SKM-1 (cell line): Measurements from ENCODE around the gene TRIM54.
"Not testable (repeated sequence)": the region's sequence is repeated elsewhere in the genome, so short reads cannot be mapped to it uniquely, and the experiment has no call there.

ENCODE experiments used
- DNase-seq: peaks from one replicate; lab custom pipeline; 2025; ENCODE audit not compliant: unreplicated experiment; lab: John Stamatoyannopoulos, UW

Gene TRIM54

DNA sequence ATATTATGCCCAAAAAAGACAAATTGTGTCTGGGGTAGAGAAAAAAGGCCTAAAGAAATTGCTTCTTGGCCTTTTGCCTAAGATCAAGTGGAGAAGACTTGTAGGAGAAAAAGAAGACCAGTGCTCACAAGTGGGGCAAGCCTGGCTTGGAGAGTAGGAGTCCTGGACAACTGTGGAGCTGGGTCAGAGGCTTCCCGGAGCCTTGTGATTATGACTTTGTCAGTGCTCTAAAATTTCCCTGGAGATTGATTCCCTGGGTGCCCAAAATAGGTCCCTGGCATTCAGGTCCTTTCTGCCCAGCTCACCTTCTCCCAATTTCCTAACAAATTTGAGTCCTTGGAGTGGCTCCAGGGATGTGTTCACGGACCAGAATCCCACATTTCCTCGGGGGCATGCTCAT lies 787 bp upstream of the TRIM54 start:
- no peak for DNase-seq

DNA sequence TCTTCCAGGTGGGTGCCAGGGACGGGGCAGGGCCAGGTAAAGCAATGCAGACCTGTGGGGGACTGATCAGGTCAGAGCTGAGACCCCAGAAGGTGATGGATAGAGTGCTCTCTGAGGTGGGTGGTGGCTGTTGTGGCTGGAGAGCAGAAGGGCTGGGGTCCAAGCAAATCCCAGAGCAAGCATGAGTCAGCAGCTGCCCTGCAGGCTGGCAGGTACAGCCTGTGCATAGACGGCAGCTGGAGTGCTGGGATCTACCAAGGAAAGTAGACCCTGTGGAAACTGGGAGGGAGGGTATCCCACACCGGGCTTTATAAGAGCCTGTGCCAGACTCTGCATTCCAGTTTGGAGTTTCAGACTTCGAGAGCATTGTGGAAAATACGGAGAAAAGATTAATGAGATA lies 663 bp downstream of the TRIM54 start:
- no peak for DNase-seq

GRCh38 chr2:27284996-27285395 lies 2.8 kb downstream of the TRIM54 start:
- DNase-seq: no peak

DNA sequence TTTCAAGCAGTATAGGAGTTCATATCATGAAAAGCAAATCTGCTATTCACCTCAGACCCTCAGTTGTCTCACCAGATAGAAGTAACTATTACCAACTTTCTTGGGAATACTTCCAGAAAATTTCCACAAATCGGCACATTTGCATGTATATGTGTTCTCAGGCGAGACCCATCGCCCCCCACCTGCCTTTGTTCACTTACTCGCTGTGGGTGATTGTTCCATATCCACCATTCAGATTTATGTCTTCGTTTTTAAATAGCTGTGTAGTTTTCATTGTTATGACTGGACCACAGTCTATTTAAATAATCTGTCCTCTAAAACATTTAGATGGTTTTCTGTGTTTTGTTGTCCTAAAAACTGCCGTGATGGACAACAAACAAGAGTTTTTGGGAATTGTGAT lies 3.3 kb downstream of the TRIM54 start:
- no peak for DNase-seq

DNA sequence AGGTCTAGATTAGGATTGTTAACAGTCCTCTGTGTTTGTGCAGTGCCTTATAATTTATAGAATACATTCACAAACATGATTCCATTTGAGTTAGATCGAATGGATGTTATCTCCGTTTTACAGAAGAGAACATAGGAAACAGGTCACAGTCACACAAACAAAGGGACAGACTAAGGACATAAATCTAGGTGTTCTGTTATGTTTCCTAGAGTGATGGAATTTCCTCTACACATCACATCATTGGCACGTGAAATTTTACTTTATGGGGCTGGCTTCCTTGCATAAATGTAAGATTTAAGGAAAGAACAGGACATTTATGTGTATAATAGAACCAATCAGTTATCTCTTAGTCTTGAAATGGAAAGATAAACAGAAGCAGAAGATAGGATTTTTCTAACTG lies 6.4 kb downstream of the TRIM54 start:
- DNase-seq: no peak

DNA sequence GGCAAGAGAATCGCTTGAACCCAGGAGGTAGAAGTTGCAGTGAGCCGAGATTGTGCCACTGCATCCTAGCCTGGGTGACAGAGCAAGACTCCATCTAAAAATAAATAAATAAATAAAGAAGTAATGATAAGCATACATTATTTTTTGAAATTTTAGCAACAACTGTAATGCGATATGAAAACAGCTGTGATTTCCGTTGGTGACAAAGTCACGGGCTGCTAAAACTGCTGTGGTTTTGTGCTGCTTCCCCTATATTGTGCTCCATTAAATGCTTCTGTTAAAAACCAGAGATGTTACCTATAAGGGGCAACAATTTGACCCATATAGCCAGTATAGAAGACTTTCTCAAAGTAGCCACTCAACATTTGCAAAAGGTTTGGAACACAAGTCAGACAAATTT lies 8.3 kb downstream of the TRIM54 start:
- DNase-seq: no peak

- no peak for DNase-seq
These were observed 9.6 kb downstream of the TRIM54 start for GRCh38 chr2:27291865-27292264.

- no peak for DNase-seq
These were observed 12.7 kb downstream of the TRIM54 start for GRCh38 chr2:27294928-27295327.

DNA sequence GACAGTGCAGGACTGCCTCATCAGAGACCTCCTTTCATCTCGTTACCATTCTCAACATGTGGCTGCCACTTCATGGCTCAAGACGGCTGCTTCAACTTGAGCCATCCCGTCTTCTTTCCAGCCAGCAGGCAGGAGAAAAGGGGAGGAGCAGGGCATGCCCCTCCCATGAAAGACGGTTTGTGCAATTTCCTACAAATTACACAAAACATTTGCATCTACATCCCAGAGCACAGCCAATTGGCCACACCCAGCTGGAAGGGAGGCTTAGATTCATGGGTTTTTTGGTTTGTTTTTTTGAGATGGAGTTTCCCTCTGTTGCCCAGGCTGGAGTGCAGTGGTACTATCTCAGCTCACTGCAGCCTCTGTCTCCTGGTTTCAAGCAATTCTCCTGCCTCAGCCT lies 14.3 kb downstream of the TRIM54 start:
- DNase-seq: no peak

- DNase-seq: no peak
These were observed 15.0 kb downstream of the TRIM54 start for GRCh38 chr2:27297195-27297594.

DNA sequence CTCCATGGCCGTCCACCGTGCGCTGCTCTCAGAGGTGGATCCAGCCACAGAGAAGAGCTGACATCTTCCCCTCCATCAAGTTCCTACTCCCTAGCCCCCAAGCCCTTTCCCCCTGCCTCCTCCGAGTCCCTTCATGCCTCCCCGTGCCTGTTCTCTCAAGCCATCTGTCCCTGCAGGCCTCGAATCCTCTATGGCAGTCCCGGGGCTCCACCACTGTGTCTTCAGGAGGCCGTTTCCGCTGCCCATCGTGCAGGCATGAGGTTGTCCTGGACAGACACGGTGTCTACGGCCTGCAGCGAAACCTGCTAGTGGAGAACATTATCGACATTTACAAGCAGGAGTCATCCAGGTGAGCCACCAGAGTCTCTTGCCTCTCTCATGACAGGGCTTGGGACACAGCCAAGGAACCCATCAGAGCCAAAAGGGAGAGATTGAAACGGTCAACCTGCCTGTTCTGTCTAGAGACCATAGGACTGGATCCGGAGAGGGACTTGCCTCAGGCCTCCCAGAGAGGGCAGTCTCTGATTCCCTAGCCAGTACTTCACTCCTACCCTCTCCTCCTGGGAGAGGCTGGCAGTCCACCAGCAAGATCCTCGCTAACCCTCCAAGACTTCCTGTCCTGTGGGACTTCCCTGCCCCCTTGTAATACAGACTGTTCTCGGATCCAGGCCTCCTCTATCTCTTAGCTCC lies 16.3 kb downstream of the TRIM54 start:
- DNase-seq: no peak

DNA sequence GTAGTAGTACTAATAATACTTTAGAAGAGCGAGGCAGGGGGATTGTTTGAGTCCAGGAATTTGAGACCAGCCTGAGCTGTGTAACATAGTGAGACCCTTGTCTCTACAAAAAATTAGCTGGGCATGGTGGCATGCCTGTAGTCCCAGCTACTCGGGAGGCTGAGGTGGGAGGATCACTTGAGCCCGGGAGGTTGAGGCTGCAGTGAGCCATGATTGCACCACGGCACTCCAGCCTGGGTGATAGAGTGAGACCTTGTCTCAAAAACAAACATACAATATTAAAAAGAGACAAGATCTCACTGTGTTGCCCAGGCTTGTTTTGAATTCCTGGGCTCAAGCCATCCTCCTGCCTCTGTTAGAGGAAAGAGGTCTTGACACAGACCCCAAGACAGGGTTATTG lies 18.4 kb downstream of the TRIM54 start:
- not testable (repeated sequence) for DNase-seq

GRCh38 chr2:27303093-27304025 lies 21.1 kb downstream of the TRIM54 start:
- peak; percentile 69 for DNase-seq

DNA sequence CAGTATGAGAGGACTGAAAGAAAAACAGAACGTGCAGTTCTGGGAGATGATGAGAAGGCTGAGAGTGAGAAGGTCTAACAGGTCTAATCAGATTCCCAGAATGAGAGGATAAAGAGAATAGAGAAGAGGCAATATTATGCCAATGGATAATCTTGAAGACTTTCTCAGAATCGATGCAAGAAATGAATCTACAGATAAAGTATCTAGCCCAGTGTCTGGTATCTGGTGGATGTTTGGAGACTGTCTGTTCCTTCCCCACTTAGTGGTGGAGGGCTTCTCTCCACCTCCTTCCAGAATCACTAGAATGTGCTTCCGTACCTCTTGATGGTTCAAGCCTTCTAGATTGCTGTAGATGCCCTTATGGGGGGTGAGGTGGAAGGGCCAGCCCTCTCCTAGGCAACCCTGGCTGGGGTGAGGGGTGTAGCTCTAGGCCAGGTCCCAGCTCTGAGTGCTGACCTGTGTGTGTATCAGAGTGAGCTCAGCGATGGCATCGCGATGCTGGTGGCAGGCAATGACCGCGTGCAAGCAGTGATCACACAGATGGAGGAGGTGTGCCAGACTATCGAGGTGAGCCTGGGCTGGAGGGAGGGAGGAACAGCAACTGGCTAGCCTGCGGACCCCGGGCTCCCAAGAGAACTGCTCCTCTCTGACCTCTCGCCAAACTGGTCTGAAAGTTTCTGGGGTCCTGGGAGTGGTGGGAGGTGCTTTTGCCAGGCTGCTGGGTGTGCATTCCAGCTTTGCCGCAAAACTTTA lies 22.4 kb downstream of the TRIM54 start:
- DNase-seq: no peak

GRCh38 chr2:27305516-27305915 lies 23.3 kb downstream of the TRIM54 start:
- no peak for DNase-seq

GRCh38 chr2:27306136-27306535 lies 23.9 kb downstream of the TRIM54 start:
- DNase-seq: no peak

- no peak for DNase-seq
These were observed 24.5 kb downstream of the TRIM54 start for GRCh38 chr2:27306573-27307286.

DNA sequence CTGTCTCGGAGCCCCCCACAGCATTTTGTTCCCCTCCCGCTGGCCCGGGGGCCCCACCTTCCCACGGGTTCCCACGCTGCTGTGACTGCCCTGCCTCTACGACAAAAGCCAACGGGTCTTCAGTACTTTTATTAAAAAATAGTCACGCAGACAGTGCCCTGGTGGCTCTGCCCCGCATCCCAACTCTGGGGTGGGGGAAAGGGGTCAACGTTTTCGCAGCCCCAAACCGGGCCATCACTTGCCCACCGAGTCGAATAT lies 25.0 kb downstream of the TRIM54 start:
- no peak for DNase-seq

GRCh38 chr2:27307545-27308358 lies 25.5 kb downstream of the TRIM54 start:
- no peak for DNase-seq

GRCh38 chr2:27308359-27308881 lies 26.2 kb downstream of the TRIM54 start, which contains the start of gene UCN:
TSS of gene UCN (minus strand) at chr2:27308445. CDS start at chr2:27307895, 550 bp downstream.
- DNase-seq: no peak
